Activated CD4-positive, alpha-beta T cell treated with anti-CD3 and anti-CD28 coated beads, Interleukin-2, amount 10 ng/mL, durations not matched to agents 24 days and 14 days (primary cell): Measurements from ENCODE around the gene PTGDS. TPM values are rescaled to one million over a fixed set of nuclear protein-coding genes. Genes with fewer than 3 reads are reported as not detected.

Source experiments
- total RNA-seq: library from RNA; stranded (reverse); gene quantifications from 2 replicates; pipeline ENCODE4 v1.2.3, GENCODE V29; 2022

Gene PTGDS
- total RNA-seq, 1 donor from 2014 or later: not detected

Other genes with a start within 250 kb of the PTGDS start
- gene LCN10, start 234.6 kb upstream of the PTGDS start, total RNA-seq: 1.1 and 1.7 TPM in 2 replicates
- gene LCN6, start 229.0 kb upstream of the PTGDS start, total RNA-seq: not detected in 2 replicates
- gene LCN8, start 219.3 kb upstream of the PTGDS start, total RNA-seq: not detected in 2 replicates
- gene LCN15, start 213.0 kb upstream of the PTGDS start, total RNA-seq: not detected in 2 replicates
- gene TMEM141, start 186.2 kb upstream of the PTGDS start, total RNA-seq: 36.1 and 40.1 TPM in 2 replicates
- gene CCDC183, start 181.2 kb upstream of the PTGDS start, total RNA-seq: 0.14 and 0.42 TPM in 2 replicates
- gene RABL6, start 169.6 kb upstream of the PTGDS start, total RNA-seq: 116 and 119 TPM in 2 replicates
- gene AJM1, start 135.0 kb upstream of the PTGDS start, total RNA-seq: 5.7 and 5.9 TPM in 2 replicates
- gene PHPT1, start 128.1 kb upstream of the PTGDS start, total RNA-seq: 134 and 145 TPM in 2 replicates
- gene MAMDC4, start 125.2 kb upstream of the PTGDS start, total RNA-seq: 24.7 and 30.1 TPM in 2 replicates
- gene EDF1, start 111.2 kb upstream of the PTGDS start, total RNA-seq: 378 and 380 TPM in 2 replicates
- gene TRAF2, start 91.0 kb upstream of the PTGDS start, total RNA-seq: 61.6 and 66.6 TPM in 2 replicates
- 92.7 and 93.6 TPM in 2 replicates for gene FBXW5, start 32.8 kb upstream of the PTGDS start, total RNA-seq
- gene C8G, start 32.3 kb upstream of the PTGDS start, total RNA-seq: 0.69 and 1.7 TPM in 2 replicates
- 1.3 and 2.3 TPM in 2 replicates for gene LCN12, start 25.2 kb upstream of the PTGDS start, total RNA-seq
- not detected in 2 replicates for gene LCNL1, start 5.5 kb downstream of the PTGDS start, total RNA-seq
- 87.8 and 90.2 TPM in 2 replicates for gene PAXX, start 14.9 kb downstream of the PTGDS start, total RNA-seq
- gene CLIC3, start 19.1 kb downstream of the PTGDS start, total RNA-seq: not detected in 2 replicates
- gene ABCA2, start 50.7 kb downstream of the PTGDS start, total RNA-seq: 25.0 and 25.9 TPM in 2 replicates
- gene FUT7, start 54.6 kb downstream of the PTGDS start, total RNA-seq: 0.09 TPM in 1 of 2 replicates, not detected in the other
- 58.1 and 59.4 TPM in 2 replicates for gene NPDC1, start 68.7 kb downstream of the PTGDS start, total RNA-seq
- gene ENTPD2, start 76.6 kb downstream of the PTGDS start, total RNA-seq: 0.21 TPM in 1 of 2 replicates, not detected in the other
- gene SAPCD2, start 93.1 kb downstream of the PTGDS start, total RNA-seq: 22.8 and 23.8 TPM in 2 replicates
- gene UAP1L1, start 100.0 kb downstream of the PTGDS start, total RNA-seq: 17.1 and 19.1 TPM in 2 replicates
- 49.7 and 50.1 TPM in 2 replicates for gene MAN1B1, start 109.5 kb downstream of the PTGDS start, total RNA-seq
- 365 and 375 TPM in 2 replicates for gene DPP7, start 137.2 kb downstream of the PTGDS start, total RNA-seq
- gene GRIN1, start 161.7 kb downstream of the PTGDS start, total RNA-seq: 0.07 TPM in 1 of 2 replicates, not detected in the other
- gene LRRC26, start 192.5 kb downstream of the PTGDS start, total RNA-seq: not detected in 2 replicates
- gene TMEM210, start 194.6 kb downstream of the PTGDS start, total RNA-seq: not detected in 2 replicates
- 57.4 and 58.7 TPM in 2 replicates for gene ANAPC2, start 211.1 kb downstream of the PTGDS start, total RNA-seq
- gene SSNA1, start 211.2 kb downstream of the PTGDS start, total RNA-seq: 95.1 and 95.8 TPM in 2 replicates
- gene TPRN, start 223.2 kb downstream of the PTGDS start, total RNA-seq: 15.1 and 16.3 TPM in 2 replicates
- gene TMEM203, start 228.1 kb downstream of the PTGDS start, total RNA-seq: 38.8 and 39.3 TPM in 2 replicates
- gene NDOR1, start 228.2 kb downstream of the PTGDS start, total RNA-seq: 45.1 and 45.6 TPM in 2 replicates
- 12.8 and 15.2 TPM in 2 replicates for gene RNF208, start 244.7 kb downstream of the PTGDS start, total RNA-seq
- 0.54 and 0.68 TPM in 2 replicates for gene CYSRT1, start 247.7 kb downstream of the PTGDS start, total RNA-seq
- gene RNF224, start 250.0 kb downstream of the PTGDS start, total RNA-seq: not detected in 2 replicates